ENCODE data around the gene AQP12A. TPM values are rescaled to one million over a fixed set of nuclear protein-coding genes. Genes with fewer than 3 reads are reported as not detected.
"Not testable (repeated sequence)": the region's sequence is repeated elsewhere in the genome, so short reads cannot be mapped to it uniquely, and the experiment has no call there.

AQP12A gene
- total RNA-seq = not detected

GRCh38 chr2:240691631-240692420 lies at the start of gene AQP12A:
AQP12A (plus strand) TSS chr2:240691866; CDS start chr2:240691914, 48 bp downstream.
- H3K27ac ChIP-seq; H3K36me3 ChIP-seq; H3K27me3 ChIP-seq; DNase-seq; H3K4me3 ChIP-seq; intact Hi-C loops (cut with DNase I; ENCODE audit: low total_unique reads); H3K4me1 ChIP-seq; H3K9me3 ChIP-seq: not testable (repeated sequence)

- H3K36me3 ChIP-seq = no peaks in the 10 kb centered on the region
- H3K27ac ChIP-seq = no peak overlapping the region
- DNase-seq = no peak
- H3K9me3 ChIP-seq = no peaks in the 10 kb centered on the region
- H3K4me3 ChIP-seq = no peak overlapping the region
- TF ChIP-seq POLR2A (IDR thresholded peaks at IDR 0.05) = no peak
- TF ChIP-seq, protein P1, sequence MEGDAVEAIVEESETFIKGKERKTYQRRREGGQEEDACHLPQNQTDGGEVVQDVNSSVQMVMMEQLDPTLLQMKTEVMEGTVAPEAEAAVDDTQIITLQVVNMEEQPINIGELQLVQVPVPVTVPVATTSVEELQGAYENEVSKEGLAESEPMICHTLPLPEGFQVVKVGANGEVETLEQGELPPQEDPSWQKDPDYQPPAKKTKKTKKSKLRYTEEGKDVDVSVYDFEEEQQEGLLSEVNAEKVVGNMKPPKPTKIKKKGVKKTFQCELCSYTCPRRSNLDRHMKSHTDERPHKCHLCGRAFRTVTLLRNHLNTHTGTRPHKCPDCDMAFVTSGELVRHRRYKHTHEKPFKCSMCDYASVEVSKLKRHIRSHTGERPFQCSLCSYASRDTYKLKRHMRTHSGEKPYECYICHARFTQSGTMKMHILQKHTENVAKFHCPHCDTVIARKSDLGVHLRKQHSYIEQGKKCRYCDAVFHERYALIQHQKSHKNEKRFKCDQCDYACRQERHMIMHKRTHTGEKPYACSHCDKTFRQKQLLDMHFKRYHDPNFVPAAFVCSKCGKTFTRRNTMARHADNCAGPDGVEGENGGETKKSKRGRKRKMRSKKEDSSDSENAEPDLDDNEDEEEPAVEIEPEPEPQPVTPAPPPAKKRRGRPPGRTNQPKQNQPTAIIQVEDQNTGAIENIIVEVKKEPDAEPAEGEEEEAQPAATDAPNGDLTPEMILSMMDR (IDR thresholded peaks at IDR 0.05) = no peak
- H3K27me3 ChIP-seq = no peaks in the 10 kb centered on the region
- intact Hi-C loops (cut with DNase I; ENCODE audit: low total_unique reads) = no loop called here
- H3K4me1 ChIP-seq = no peaks in the 10 kb centered on the region
Observed at GRCh38 chr2:240642061-240642805, 49.4 kb upstream of the AQP12A start.

- no peaks in the 10 kb centered on the region for H3K27me3 ChIP-seq
- intact Hi-C loops (cut with DNase I; ENCODE audit: low total_unique reads) = no loop called here
- H3K27ac ChIP-seq = no peak overlapping the region
- H3K4me3 ChIP-seq = no peak overlapping the region
- no peaks in the 10 kb centered on the region for H3K9me3 ChIP-seq
- TF ChIP-seq, protein P1 (IDR thresholded peaks at IDR 0.05) = no peak
- no peak for DNase-seq
- no peaks in the 10 kb centered on the region for H3K36me3 ChIP-seq
- H3K4me1 ChIP-seq = no peaks in the 10 kb centered on the region
Observed at GRCh38 chr2:240642806-240643092, 48.9 kb upstream of the AQP12A start.

GRCh38 chr2:240643093-240643810 lies 48.4 kb upstream of the AQP12A start:
- Histone ChIP-seq H3K9me3 (no peaks in the 10 kb centered on the region), H3K4me3 (no peak overlapping the region), H3K4me1 (no peaks in the 10 kb centered on the region), H3K36me3 (no peaks in the 10 kb centered on the region), H3K27me3 (no peaks in the 10 kb centered on the region), H3K27ac (no peak overlapping the region)
- peak in 1 of 2 donors; percentile 10 for DNase-seq
- intact Hi-C loops (cut with DNase I; ENCODE audit: low total_unique reads) = no loop called here
- TF ChIP-seq, protein P1 (IDR thresholded peaks at IDR 0.05) = no peak
- TF ChIP-seq POLR2A (IDR thresholded peaks at IDR 0.05) = no peak

GRCh38 chr2:240643811-240644150 lies 47.9 kb upstream of the AQP12A start:
- intact Hi-C loops (cut with DNase I; ENCODE audit: low total_unique reads) = no loop called here
- no peak overlapping the region for H3K4me3 ChIP-seq
- H3K27ac ChIP-seq = no peak overlapping the region
- no peaks in the 10 kb centered on the region for H3K27me3 ChIP-seq
- H3K9me3 ChIP-seq = no peaks in the 10 kb centered on the region
- H3K36me3 ChIP-seq = no peaks in the 10 kb centered on the region
- no peaks in the 10 kb centered on the region for H3K4me1 ChIP-seq
- TF ChIP-seq POLR2A (IDR thresholded peaks at IDR 0.05) = no peak
- TF ChIP-seq, protein P1 (IDR thresholded peaks at IDR 0.05) = no peak
- no peak for DNase-seq

Data from uterus (tissue), 4 donors.